Measurements from ENCODE around the gene ASAP2.

ASAP2 gene

GRCh38 chr2:9441556-9441955, 234.9 kb downstream of the ASAP2 start:
- intact Hi-C loops (cut with DNase I): no loop called here
- DNase-seq: no peak

GRCh38 chr2:9443526-9443925, 236.9 kb downstream of the ASAP2 start:
- no peak for DNase-seq
- intact Hi-C loops (cut with DNase I): no loop called here

GRCh38 chr2:9445089-9445488, 238.5 kb downstream of the ASAP2 start:
- no peak for DNase-seq
- intact Hi-C loops (cut with DNase I): no loop called here

GRCh38 chr2:9451231-9451630, 244.6 kb downstream of the ASAP2 start:
- intact Hi-C loops (cut with DNase I): no loop called here
- DNase-seq: no peak

All from head of caudate nucleus (tissue), 42 donors.